OCI-LY3 (cell line): Measurements from ENCODE around the gene KAT6B.

Experiments used
- H2AFZ ChIP-seq: fragments of 200-600, 300-600 bp; shearing (Covaris generic); 2 replicates; pipeline ENCODE4 v1.6.0; 2014; ENCODE audit warnings: antibody characterized with exemption, low read depth, low read length
- H3K27ac ChIP-seq: fragments of 200-600, 300-600 bp; sonication (generic); 2 replicates; pipeline ENCODE4 v1.5.1; 2014; ENCODE audit warnings: mild to moderate bottlenecking, low read length, moderate library complexity, mixed read lengths
- H3K27me3 ChIP-seq: fragments of 200-600, 300-600 bp; sonication (generic); 2 replicates; pipeline ENCODE4 v1.6.1; 2014; ENCODE audit warnings: low read depth, low read length, mixed read lengths
- H3K36me3 ChIP-seq: fragments of 200-600, 300-600 bp; sonication (generic); replicated peaks from 2 replicates; pipeline ENCODE3; 2014; ENCODE audit warnings: low read depth, low read length, mixed read lengths
- H3K4me1 ChIP-seq: fragments of 300-600, 200-600 bp; sonication (generic); 2 replicates; pipeline ENCODE4 v1.6.1; 2014; ENCODE audit warnings: low read length, mixed read lengths
- H3K4me2 ChIP-seq: fragments of 200-600, 300-600 bp; sonication (generic); 2 replicates; pipeline ENCODE4 v1.6.1; 2014; ENCODE audit warnings: low read length, mixed read lengths
- H3K4me3 ChIP-seq: fragments of 300-600, 200-600 bp; sonication (generic); 2 replicates; pipeline ENCODE4 v1.5.1; 2014; ENCODE audit warnings: antibody characterized with exemption, mild to moderate bottlenecking, low read length, moderate library complexity
- H3K79me2 ChIP-seq: fragments of 300-600, 200-600 bp; shearing (Covaris generic); 2 replicates; pipeline ENCODE4 v1.6.1; 2014; ENCODE audit warnings: mild to moderate bottlenecking, low read length, mixed read lengths
- H3K9ac ChIP-seq: fragments of 300-600, 200-600 bp; shearing (Covaris generic); 2 replicates; pipeline ENCODE4 v1.6.0; 2014; ENCODE audit warnings: mild to moderate bottlenecking, low read length, moderate library complexity
- H3K9me3 ChIP-seq: fragments of 200-600, 300-600 bp; shearing (Covaris generic); 2 replicates; pipeline ENCODE4 v1.6.1; 2014; ENCODE audit warnings: low read length, mixed read lengths; ENCODE audit not compliant: insufficient read depth
- H4K20me1 ChIP-seq: fragments of 200-600, 300-600 bp; sonication (generic); 2 replicates; pipeline ENCODE4 v1.6.1; 2016; ENCODE audit warnings: low read length, mixed read lengths; ENCODE audit not compliant: insufficient read depth
- CTCF ChIP-seq: fragments of 200-600, 300-600 bp; sonication (generic); IDR thresholded peaks from 2 replicates; pipeline ENCODE4 v1.5.1; 2014; ENCODE audit warnings: antibody characterized with exemption, low read length, low read depth
- EZH2phosphoT487 ChIP-seq: fragments of 200-600 bp; shearing (Covaris generic); IDR thresholded peaks from 2 replicates; pipeline ENCODE4 v1.6.1; 2018; ENCODE audit warnings: antibody characterized with exemption, mixed run types, low read depth

The KAT6B gene

GRCh38 chr10:74852381-74852780 is 26.0 kb downstream of the KAT6B start:
- H3K4me3 ChIP-seq = no peak overlapping the region
- no peaks in the 10 kb centered on the region for H4K20me1 ChIP-seq
- H3K4me2 ChIP-seq = no peak overlapping the region
- peaks cover 7% of the 10 kb centered on the region; the same call in 1 of the 2 replicates for H3K79me2 ChIP-seq
- no peak overlapping the region for H3K27ac ChIP-seq
- H3K4me1 ChIP-seq = peaks cover 16% of the 10 kb centered on the region
- H3K9ac ChIP-seq = no peak overlapping the region
- no peaks in the 10 kb centered on the region for H3K36me3 ChIP-seq
- no peaks in the 10 kb centered on the region for H3K27me3 ChIP-seq
- H2AFZ ChIP-seq = no peak overlapping the region
- TF ChIP-seq CTCF (no peak), EZH2phosphoT487 (no peak)
- no peaks in the 10 kb centered on the region for H3K9me3 ChIP-seq

- H3K79me2 ChIP-seq = peaks cover 7% of the 10 kb centered on the region; the same call in 1 of the 2 replicates
- TF ChIP-seq EZH2phosphoT487 (no peak), CTCF (no peak)
- H2AFZ ChIP-seq = no peak overlapping the region
- H3K36me3 ChIP-seq = no peaks in the 10 kb centered on the region
- peak overlapping the region; percentile 31; the same call in 1 of the 2 replicates for H3K4me2 ChIP-seq
- H4K20me1 ChIP-seq = no peaks in the 10 kb centered on the region
- no peak overlapping the region for H3K9ac ChIP-seq
- H3K27ac ChIP-seq = no peak overlapping the region
- no peak overlapping the region for H3K4me3 ChIP-seq
- no peaks in the 10 kb centered on the region for H3K27me3 ChIP-seq
- H3K4me1 ChIP-seq = peaks cover 16% of the 10 kb centered on the region
- no peaks in the 10 kb centered on the region for H3K9me3 ChIP-seq
Observed at GRCh38 chr10:74854610-74855009, 28.2 kb downstream of the KAT6B start.

GRCh38 chr10:74855027-74855426 is 28.6 kb downstream of the KAT6B start:
- Histone ChIP-seq H3K27me3 (no peaks in the 10 kb centered on the region), H3K36me3 (no peaks in the 10 kb centered on the region), H3K9me3 (no peaks in the 10 kb centered on the region), H3K79me2 (peaks cover 7% of the 10 kb centered on the region; the same call in 1 of the 2 replicates), H3K4me2 (peak overlapping the region; percentile 2; the same call in 1 of the 2 replicates), H2AFZ (no peak overlapping the region), H3K9ac (no peak overlapping the region), H3K4me1 (peaks cover 16% of the 10 kb centered on the region), H3K27ac (no peak overlapping the region), H4K20me1 (no peaks in the 10 kb centered on the region), H3K4me3 (no peak overlapping the region)
- TF ChIP-seq CTCF (no peak), EZH2phosphoT487 (no peak)

GRCh38 chr10:74855439-74855838 is 29.0 kb downstream of the KAT6B start:
- Histone ChIP-seq H4K20me1 (no peaks in the 10 kb centered on the region), H3K9ac (no peak overlapping the region)

More at GRCh38 chr10:74855439-74855838, 29.0 kb downstream of the KAT6B start:
- Histone ChIP-seq H3K27ac (no peak overlapping the region), H3K79me2 (peaks cover 7% of the 10 kb centered on the region; the same call in 1 of the 2 replicates), H2AFZ (no peak overlapping the region), H3K4me3 (no peak overlapping the region), H3K4me2 (no peak overlapping the region), H3K27me3 (no peaks in the 10 kb centered on the region), H3K4me1 (peaks cover 16% of the 10 kb centered on the region), H3K36me3 (no peaks in the 10 kb centered on the region), H3K9me3 (no peaks in the 10 kb centered on the region)
- no peak for TF ChIP-seq CTCF
